ENCODE measurements around the gene HOXC5. TPM values are rescaled to one million over a fixed set of nuclear protein-coding genes. Genes with fewer than 3 reads are reported as not detected.

The HOXC5 gene
- total RNA-seq, 4 donors from 2014 or later: 1.4 to 2.7 (median 1.7) TPM

GRCh38 chr12:53988541-53989226 lies 44.2 kb upstream of the HOXC5 start:
- H3K4me3 ChIP-seq: no peak overlapping the region
- H3K36me3 ChIP-seq: no peaks in the 10 kb centered on the region
- H3K9me3 ChIP-seq: no peaks in the 10 kb centered on the region
- WGBS, 2 donors: 28 to 29% methylated on average over 5 of the region's 5 CpGs
- peak overlapping the region in 1 of 4 donors; percentile 32 for H3K27ac ChIP-seq
- peaks cover 0 to 89% of the 10 kb centered on the region in 2 donors for H3K27me3 ChIP-seq
- H3K4me1 ChIP-seq: peaks cover 0 to 51% (median 11%) of the 10 kb centered on the region in 4 donors
- no peak for DNase-seq (ENCODE audit: low spot score in 2 of 2)
- TF ChIP-seq EP300 (IDR thresholded peaks at IDR 0.05): no peak
- TF ChIP-seq, protein P1, sequence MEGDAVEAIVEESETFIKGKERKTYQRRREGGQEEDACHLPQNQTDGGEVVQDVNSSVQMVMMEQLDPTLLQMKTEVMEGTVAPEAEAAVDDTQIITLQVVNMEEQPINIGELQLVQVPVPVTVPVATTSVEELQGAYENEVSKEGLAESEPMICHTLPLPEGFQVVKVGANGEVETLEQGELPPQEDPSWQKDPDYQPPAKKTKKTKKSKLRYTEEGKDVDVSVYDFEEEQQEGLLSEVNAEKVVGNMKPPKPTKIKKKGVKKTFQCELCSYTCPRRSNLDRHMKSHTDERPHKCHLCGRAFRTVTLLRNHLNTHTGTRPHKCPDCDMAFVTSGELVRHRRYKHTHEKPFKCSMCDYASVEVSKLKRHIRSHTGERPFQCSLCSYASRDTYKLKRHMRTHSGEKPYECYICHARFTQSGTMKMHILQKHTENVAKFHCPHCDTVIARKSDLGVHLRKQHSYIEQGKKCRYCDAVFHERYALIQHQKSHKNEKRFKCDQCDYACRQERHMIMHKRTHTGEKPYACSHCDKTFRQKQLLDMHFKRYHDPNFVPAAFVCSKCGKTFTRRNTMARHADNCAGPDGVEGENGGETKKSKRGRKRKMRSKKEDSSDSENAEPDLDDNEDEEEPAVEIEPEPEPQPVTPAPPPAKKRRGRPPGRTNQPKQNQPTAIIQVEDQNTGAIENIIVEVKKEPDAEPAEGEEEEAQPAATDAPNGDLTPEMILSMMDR (IDR thresholded peaks at IDR 0.05): no peak
- TF ChIP-seq POLR2A (IDR thresholded peaks at IDR 0.05): no peak

DNA sequence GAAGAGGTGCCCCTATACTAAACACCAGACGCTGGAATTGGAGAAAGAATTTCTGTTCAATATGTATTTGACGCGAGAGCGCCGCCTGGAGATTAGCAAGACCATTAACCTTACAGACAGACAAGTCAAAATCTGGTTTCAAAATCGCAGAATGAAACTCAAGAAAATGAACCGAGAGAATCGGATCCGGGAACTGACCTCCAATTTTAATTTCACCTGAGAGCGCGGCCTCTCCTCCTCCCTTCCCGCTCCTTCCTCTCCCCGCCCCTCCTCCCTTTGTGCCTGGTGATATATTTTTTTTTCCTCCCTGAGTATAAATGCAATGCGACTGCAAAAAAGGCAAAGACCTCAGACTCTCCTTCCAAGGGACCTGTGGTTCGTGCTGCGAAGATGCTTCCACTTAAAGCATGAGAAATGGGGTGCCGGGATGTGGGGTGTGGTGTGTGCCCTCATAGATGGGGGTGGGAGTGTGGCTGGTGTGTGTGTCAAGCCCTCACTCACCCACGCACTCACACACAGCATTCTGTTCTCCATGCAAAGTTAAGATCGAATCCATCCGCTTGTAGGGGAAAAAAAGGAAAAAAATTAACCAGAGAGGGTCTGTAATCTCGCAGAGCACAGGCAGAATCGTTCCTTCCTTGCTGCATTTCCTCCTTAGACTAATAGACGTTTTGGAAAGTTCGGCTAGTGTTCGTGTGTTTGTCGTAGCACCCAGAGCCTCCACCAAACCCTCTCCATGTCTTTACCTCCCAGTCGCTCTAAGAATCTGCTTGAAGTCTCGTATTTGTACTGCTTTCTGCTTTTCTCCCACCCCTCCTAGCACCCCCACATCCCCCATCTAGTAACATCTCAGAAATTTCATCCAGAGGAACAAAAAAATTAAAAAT lies 43.4 kb upstream of the HOXC5 start:
- DNase-seq (ENCODE audit: low spot score in 2 of 2): no peak
- peak overlapping the region in 1 of 4 donors; percentile 13 for H3K27ac ChIP-seq
- H3K4me1 ChIP-seq: peaks cover 0 to 51% (median 17%) of the 10 kb centered on the region in 4 donors
- H3K9me3 ChIP-seq: no peaks in the 10 kb centered on the region
- no peaks in the 10 kb centered on the region for H3K36me3 ChIP-seq
- WGBS, 2 donors: 18 to 23% methylated on average over 28 of the region's 28 CpGs
- TF ChIP-seq, protein P1 (IDR thresholded peaks at IDR 0.05): peak in 4 of 5 experiments; percentile 14 to 50 (median 30)
- TF ChIP-seq POLR2A (IDR thresholded peaks at IDR 0.05): no peak
- peaks cover 0 to 88% of the 10 kb centered on the region in 2 donors for H3K27me3 ChIP-seq
- H3K4me3 ChIP-seq: peak overlapping the region in 3 of 4 donors; percentile 3 to 36 (median 20)

DNA sequence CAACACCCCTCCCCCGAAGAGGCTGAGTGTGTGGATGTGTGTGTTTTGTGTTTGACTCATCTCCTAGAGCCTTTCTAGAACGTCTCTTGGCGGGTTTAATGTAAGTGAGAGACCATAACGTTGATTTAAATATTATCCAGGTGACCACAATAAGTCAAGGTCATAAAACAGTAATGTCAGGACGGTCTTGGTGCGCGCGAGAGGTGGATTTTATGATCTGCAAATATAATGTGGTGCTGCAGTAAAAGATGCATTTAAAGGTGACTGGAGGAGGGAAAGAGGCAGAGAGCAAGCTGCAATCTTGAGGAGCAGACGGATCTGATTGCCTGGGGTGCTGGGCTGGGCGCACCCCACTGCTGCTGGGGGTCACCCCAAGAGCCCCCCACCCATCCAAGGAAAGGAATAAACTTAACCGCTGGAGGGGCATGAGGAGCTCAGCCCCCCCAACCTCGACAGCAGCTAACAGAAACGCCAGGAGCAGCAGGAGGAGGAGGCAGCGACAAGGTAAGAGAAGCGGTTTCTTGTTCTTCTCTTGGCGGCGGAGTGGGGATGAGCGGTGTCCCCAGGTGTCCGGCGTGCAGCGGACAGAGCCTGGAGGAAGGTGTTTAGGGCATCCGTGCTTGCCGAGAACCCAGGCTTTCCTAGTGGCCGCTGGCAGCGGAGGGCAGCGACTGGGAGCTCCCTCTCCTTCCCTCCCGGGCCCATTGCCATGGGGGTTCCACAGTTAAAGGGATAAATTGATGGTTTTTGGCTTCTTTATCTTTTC lies 42.4 kb upstream of the HOXC5 start:
- no peaks in the 10 kb centered on the region for H3K9me3 ChIP-seq
- H3K4me1 ChIP-seq: peaks cover 0 to 52% (median 14%) of the 10 kb centered on the region in 4 donors
- no peak for DNase-seq (ENCODE audit: low spot score in 2 of 2)
- no peaks in the 10 kb centered on the region for H3K36me3 ChIP-seq
- WGBS, 2 donors: 48 to 61% methylated on average over 26 to 27 of the region's 27 CpGs
- peak overlapping the region in 1 of 4 donors; percentile 53 for H3K27ac ChIP-seq
- H3K27me3 ChIP-seq: peaks cover 0 to 92% of the 10 kb centered on the region in 2 donors
- TF ChIP-seq POLR2A (IDR thresholded peaks at IDR 0.05): no peak
- no peak for TF ChIP-seq EP300 (IDR thresholded peaks at IDR 0.05)
- TF ChIP-seq, protein P1 (IDR thresholded peaks at IDR 0.05): no peak
- H3K4me3 ChIP-seq: no peak overlapping the region

- Histone ChIP-seq H3K27ac (peak overlapping the region in 1 of 4 donors; percentile 53), H3K9me3 (no peaks in the 10 kb centered on the region), H3K27me3 (peaks cover 0 to 92% of the 10 kb centered on the region in 2 donors), H3K36me3 (no peaks in the 10 kb centered on the region), H3K4me1 (peaks cover 0 to 51% (median 13%) of the 10 kb centered on the region in 4 donors), H3K4me3 (no peak overlapping the region)
- 27 to 45% methylated on average over 8 of the region's 8 CpGs for WGBS, 2 donors
- TF ChIP-seq EP300 (IDR thresholded peaks at IDR 0.05) (peak in 1 of 2 donors; percentile 29), POLR2A (IDR thresholded peaks at IDR 0.05) (no peak)
- TF ChIP-seq, protein P1 (IDR thresholded peaks at IDR 0.05): no peak
- DNase-seq (ENCODE audit: low spot score in 2 of 2): no peak
Observed at GRCh38 chr12:53991077-53991460, 41.8 kb upstream of the HOXC5 start.
